ENCODE results near the gene MAST4.
A peak's percentile ranks its signal among the peaks of the same experiment; 100 is the strongest.

- TF ChIP-seq, protein P1, sequence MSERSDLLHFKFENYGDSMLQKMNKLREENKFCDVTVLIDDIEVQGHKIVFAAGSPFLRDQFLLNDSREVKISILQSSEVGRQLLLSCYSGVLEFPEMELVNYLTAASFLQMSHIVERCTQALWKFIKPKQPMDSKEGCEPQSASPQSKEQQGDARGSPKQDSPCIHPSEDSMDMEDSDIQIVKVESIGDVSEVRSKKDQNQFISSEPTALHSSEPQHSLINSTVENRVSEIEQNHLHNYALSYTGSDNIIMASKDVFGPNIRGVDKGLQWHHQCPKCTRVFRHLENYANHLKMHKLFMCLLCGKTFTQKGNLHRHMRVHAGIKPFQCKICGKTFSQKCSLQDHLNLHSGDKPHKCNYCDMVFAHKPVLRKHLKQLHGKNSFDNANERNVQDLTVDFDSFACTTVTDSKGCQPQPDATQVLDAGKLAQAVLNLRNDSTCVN (CRISPR knock-in tag; IDR thresholded peaks at IDR 0.05; ENCODE audit: borderline replicate concordance): no peak
- TF ChIP-seq ZNF512 (CRISPR knock-in tag; IDR thresholded peaks at IDR 0.05): no peak
- peak; percentile 68 for TF ChIP-seq CTCF (CRISPR knock-in tag; IDR thresholded peaks at IDR 0.05)
- TF ChIP-seq CEBPB (IDR thresholded peaks at IDR 0.05; ENCODE audit: borderline replicate concordance, low read depth, low read length): no peak
- TF ChIP-seq, protein P2, sequence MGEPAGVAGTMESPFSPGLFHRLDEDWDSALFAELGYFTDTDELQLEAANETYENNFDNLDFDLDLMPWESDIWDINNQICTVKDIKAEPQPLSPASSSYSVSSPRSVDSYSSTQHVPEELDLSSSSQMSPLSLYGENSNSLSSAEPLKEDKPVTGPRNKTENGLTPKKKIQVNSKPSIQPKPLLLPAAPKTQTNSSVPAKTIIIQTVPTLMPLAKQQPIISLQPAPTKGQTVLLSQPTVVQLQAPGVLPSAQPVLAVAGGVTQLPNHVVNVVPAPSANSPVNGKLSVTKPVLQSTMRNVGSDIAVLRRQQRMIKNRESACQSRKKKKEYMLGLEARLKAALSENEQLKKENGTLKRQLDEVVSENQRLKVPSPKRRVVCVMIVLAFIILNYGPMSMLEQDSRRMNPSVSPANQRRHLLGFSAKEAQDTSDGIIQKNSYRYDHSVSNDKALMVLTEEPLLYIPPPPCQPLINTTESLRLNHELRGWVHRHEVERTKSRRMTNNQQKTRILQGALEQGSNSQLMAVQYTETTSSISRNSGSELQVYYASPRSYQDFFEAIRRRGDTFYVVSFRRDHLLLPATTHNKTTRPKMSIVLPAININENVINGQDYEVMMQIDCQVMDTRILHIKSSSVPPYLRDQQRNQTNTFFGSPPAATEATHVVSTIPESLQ (CRISPR knock-in tag; conservative IDR thresholded peaks at IDR 0.05): no peak
- TF ChIP-seq TBP (CRISPR knock-in tag; IDR thresholded peaks at IDR 0.05): no peak
- TF ChIP-seq TFE3 (CRISPR knock-in tag; IDR thresholded peaks at IDR 0.05): no peak
- peak; percentile 65 for TF ChIP-seq RAD21 (CRISPR knock-in tag; IDR thresholded peaks at IDR 0.05)
- no peak for TF ChIP-seq RBM39 (IDR thresholded peaks at IDR 0.05; ENCODE audit: low read depth, low read length, poor library complexity, severe bottlenecking)
- no peak for TF ChIP-seq BORCS8-MEF2B (CRISPR knock-in tag; IDR thresholded peaks at IDR 0.05)
- no peak for TF ChIP-seq CAMTA2 (CRISPR knock-in tag; IDR thresholded peaks at IDR 0.05; ENCODE audit: borderline replicate concordance)
Observed at GRCh38 chr5:66987949-66988838, 392.0 kb downstream of the MAST4 start.

All from HepG2 (cell line).